Activated CD8-positive, alpha-beta memory T cell treated with anti-CD3 and anti-CD28 coated beads for 36 hours (primary cell): ENCODE measurements around the gene GUF1. TPM values are rescaled to one million over a fixed set of nuclear protein-coding genes. Genes with fewer than 3 reads are reported as not detected.

ENCODE experiments used
- CTCF ChIA-PET: fragments of 350-600 bp; sonication (Branson Sonifier 250); formaldehyde crosslinking; loops from one replicate; lab custom pipeline; 2021; ENCODE audit warnings: antibody characterized with exemption; lab: Charles Lee
- POLR2A ChIA-PET: fragments of 350-600 bp; sonication (Branson Sonifier 250); formaldehyde crosslinking; loops from one replicate; lab custom pipeline; 2021; ENCODE audit warnings: antibody characterized with exemption; lab: Charles Lee
- total RNA-seq, 2 experiments: library from RNA; stranded (reverse); gene quantifications; one replicate each; pipeline ENCODE4 v1.2.3, GENCODE V29; 2021

Gene GUF1, protein sequence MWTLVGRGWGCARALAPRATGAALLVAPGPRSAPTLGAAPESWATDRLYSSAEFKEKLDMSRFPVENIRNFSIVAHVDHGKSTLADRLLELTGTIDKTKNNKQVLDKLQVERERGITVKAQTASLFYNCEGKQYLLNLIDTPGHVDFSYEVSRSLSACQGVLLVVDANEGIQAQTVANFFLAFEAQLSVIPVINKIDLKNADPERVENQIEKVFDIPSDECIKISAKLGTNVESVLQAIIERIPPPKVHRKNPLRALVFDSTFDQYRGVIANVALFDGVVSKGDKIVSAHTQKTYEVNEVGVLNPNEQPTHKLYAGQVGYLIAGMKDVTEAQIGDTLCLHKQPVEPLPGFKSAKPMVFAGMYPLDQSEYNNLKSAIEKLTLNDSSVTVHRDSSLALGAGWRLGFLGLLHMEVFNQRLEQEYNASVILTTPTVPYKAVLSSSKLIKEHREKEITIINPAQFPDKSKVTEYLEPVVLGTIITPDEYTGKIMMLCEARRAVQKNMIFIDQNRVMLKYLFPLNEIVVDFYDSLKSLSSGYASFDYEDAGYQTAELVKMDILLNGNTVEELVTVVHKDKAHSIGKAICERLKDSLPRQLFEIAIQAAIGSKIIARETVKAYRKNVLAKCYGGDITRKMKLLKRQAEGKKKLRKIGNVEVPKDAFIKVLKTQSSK
- 10 to 100 TPM; 48.5 to 48.6 TPM for total RNA-seq

DNA sequence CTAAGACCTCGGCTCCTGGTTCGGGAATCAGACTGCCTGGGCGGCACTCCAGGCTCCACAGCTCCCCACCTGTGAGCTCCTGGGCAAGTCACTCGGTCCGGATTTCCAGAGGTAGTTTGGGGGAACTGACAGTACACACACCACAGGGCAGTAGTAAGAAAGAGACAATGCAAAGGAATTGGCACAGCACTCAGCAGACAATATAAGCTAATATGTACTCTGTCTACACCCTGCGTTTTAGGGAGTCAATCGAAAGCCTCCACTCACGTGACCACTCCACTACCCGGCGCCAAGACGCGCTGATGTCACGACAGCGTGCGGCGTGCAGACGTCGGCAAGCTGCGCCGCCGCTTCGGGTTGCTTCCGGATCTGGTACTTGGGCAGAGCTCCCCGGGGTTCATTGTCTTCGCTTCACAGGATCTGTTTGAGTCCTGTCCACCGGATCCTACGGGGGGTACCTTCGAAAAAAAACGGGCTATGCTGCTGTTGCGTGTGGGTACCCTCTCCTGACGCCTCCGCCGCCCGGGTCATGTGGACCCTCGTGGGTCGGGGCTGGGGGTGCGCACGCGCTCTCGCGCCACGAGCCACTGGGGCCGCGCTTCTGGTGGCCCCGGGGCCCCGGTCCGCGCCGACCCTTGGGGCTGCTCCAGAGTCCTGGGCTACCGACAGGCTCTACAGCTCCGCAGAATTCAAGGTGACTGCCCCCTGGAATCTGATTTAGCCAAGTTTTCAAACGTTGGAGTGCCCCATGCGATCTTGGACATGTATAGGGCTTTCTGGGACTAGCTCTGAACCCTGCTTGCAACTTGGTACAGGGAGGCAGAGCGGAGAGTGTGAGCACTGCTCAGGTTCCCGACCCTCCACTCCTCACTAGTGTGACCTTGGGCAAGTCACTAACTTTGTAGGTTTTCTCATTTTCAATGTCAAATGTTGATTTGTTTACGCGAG is at the start of gene GUF1:
TSS of gene GUF1 (plus strand) at position 327 of the 948 bp plus-strand sequence. CDS start at position 530, 203 bp downstream.
- ChIA-PET CTCF (interaction anchor here (1.1 to 1.2 kb wide), 2 partner anchors 21 to 23 kb away, joined by 3 read pairs; no protein-coding TSS in a partner anchor), POLR2A (interaction anchor here (0.7 to 1.7 kb wide), 7 partner anchors 9 to 357 kb away, joined by 3 to 7 read pairs (median 4); partner anchors contain the start of gene GNPDA2)

DNA sequence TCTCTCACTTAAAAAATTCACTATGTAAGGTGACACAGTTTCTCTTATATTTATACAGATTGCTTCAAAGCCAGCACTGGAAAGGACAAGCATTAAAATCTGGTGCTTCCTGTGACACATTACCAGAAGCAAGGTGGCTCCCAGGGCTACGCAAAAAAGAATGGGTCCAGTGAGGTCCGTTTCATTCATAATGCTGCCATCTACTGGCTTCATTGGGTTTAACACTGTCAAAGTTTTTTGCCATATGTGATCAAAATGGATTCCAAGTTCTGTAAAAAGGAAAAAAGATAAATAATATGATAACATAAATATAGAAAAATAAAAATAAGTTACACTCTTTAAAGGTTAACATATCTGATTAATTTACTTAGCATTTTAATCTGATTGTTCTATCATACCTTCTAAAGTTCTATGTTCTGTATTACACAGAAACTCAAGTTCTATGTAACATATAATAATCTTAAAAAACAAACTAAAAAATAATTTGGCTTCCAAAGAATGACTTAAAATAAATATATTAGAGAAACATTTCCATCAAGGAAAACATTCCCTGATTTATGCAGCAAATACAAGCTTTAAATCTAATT is 48.8 kb upstream of the GUF1 start:
- ChIA-PET CTCF (no interaction called here), POLR2A (no interaction called here)

DNA sequence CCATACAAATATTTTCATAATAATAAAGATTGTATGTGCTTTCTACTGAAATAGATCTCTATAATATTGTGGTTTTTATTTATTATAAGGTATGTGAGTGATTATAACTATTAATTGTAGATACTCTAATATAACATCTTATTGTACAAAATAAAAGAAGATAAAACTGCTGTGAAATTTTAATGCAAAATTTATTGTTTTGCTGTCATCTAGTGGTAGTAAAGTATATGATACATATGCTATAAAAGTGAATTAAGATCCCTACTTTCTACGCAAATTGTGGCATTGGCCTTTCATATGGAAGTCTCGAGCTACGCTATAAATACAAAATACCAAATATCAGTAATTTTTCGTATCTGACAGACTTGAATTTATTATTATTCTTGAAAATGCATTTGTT is 46.1 kb upstream of the GUF1 start:
- ChIA-PET POLR2A (no interaction called here), CTCF (no interaction called here)

DNA sequence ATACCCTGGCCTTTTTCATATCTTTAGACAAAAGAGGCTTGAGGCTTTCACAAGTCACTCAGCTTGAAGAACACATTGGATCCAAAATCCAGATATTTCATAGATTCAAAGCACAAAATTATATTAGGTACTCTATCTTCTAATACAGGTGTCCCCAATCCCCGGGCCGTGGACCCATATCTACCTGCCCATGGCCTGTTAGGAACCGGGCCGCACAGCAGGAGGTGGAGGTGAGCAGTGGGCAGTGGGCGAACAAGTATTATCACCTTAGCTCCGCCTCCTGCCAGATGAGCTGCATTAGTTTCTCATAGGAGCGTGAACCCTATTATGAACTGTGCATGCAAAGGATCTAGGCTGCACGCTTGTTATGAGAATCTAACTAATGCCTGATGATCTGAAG is 45.5 kb upstream of the GUF1 start:
- ChIA-PET POLR2A (no interaction called here), CTCF (interaction anchor here (1.2 kb wide), 1 partner anchor 9 kb away, joined by 3 read pairs; no protein-coding TSS in a partner anchor)

DNA sequence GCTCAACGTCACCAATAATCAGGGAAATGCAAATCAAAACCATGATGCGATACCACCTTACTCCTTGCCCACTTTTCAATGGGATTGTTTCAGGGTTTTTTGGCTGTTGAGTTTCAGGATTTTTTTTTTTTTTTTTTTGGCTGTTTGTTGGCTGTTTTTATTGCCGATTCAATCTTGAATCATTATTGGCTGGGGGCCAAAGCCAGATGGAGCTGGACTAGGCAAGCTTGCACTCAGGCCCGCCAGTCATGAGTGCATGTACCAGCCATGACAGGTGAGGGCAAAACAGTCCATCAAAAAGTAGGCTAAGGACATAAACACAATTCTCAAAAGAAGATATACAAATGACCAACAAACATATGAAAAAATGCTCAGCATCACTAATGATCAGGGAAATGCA is 40.1 kb upstream of the GUF1 start:
- POLR2A ChIA-PET = interaction anchor here (0.7 kb wide), 1 partner anchor 565 kb away, joined by 5 read pairs; no protein-coding TSS in a partner anchor

DNA sequence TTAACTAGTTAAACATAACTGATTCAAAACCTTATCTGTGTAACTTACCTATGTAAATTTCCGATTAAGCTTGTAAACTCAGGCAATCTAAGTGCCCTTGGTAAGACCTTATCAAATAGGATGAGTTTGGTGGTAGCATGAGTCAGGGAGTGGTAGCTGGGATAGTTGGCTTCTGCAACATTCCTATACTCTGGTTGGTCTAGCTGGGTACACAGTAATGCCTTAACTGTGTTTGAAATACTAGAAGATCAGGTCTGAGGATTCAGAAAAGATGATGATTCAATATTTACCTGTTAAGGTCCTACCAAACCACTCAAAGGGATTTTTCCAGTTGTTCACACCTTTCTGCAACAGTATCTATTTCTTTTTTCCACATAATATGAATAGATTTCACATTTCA is 32.1 kb upstream of the GUF1 start:
- POLR2A ChIA-PET = no interaction called here
- CTCF ChIA-PET = no interaction called here

More for the DNA sequence above, 40.1 kb upstream of the GUF1 start:
- CTCF ChIA-PET = no interaction called here

DNA sequence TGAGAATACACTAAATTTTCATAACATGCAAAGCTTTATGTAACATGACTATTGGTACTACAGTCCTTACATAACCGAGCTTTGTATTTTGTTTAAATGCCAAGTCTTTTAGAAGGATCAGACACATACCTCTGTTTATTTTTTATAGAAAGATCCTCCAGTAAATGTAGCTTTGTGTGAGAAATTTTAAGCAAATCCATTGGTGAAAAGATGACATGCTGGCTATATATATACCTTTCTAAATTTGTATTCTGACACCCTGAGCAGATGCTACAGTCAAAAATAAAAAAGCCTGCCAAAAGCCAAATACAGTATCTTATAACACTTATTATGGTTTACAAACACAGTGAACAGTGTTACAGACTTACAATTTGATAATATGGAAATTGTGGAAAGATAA is 26.8 kb upstream of the GUF1 start, which contains the start of gene YIPF7:
TSS of gene YIPF7 (minus strand) at position 201 of the 400 bp plus-strand sequence. CDS start 1,525 bp downstream, outside the sequence.
- CTCF ChIA-PET = no interaction called here
- POLR2A ChIA-PET = no interaction called here

DNA sequence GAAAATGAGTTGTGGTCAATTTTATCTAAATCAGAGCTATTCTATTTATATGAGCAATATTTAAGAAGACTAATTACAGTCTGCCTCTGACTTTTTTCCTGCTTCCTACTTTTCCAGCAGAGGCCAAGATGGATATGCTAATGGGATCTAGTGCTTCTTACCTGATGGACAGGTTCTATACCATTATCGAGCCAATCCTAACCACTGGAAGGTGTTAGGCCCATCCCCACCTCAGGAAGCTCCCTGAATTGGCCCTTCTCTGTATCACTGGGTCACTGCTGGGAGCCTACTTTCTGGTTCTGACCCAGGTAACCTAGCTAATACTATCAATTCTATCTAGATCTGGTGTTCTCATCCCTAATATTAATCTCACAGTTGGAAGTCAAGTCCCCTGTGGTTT is 26.2 kb upstream of the GUF1 start:
- ChIA-PET POLR2A (no interaction called here), CTCF (no interaction called here)

DNA sequence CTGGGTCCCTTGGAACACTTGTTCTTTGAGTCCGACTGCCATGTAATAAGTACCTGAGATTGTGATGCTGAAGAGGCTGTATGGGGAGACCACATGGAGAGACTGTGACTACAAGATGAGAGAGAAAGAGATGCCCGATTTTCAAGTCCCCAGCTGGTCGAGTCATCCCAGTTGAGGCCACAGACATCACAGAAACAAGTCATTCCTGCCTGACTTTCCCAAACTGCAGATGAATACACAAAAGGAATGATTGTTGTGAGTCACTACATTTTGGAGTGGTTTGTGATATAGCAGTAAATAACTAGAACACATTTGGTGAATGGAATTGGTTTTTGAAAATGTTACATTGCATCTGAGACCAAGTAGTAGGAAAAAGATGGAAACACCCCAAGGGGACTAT is 17.8 kb upstream of the GUF1 start:
- CTCF ChIA-PET = no interaction called here
- POLR2A ChIA-PET = no interaction called here

DNA sequence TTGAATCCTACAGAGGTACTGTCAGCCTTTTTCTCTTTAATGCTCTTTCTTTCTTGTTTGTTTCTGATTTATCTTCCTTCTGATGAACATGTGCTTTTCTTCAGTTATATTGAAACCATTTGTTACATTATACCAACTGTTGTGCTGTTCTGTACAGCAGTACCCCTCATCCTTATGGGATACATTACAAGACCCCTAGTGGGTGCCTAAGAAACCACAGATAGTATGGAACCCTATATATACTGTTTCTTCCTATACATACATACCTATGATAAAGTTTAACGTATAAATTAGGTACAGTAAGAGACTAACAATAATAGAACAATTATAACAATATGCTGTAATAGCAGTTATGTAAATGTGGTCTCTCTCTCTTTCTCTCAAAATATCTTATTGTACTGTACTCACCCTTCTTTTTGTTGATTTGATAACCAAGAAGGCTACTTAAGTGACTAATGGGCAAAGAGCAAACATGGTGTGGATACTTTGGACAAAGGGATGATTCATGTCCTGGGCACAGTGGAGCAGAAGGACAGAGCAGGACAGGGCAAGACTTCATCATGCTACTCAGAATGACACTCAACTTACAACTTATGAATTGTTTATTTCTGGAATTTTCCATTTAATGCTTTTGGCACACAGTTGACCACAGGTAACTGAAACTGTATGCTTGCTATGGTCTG is 16.1 kb upstream of the GUF1 start:
- ChIA-PET POLR2A (no interaction called here), CTCF (no interaction called here)

DNA sequence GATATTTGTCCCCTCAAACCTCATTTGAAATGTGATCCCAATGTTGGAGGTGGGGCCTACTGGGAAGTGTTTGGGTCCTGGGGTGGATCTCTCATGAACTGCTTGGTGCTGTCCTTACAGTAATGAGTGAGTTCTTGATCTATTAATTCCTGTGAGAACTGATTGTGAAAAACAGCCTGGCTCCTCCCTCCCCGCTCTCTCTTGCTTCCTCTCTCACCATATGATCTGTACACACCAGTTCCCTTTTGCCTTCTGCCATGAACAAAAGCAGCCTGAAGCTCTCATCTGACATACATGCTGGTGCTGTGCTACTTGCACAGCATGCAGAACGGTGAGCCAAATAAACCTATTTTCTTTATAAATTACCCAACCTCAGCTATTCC is 15.6 kb upstream of the GUF1 start:
- POLR2A ChIA-PET = no interaction called here
- CTCF ChIA-PET = no interaction called here

DNA sequence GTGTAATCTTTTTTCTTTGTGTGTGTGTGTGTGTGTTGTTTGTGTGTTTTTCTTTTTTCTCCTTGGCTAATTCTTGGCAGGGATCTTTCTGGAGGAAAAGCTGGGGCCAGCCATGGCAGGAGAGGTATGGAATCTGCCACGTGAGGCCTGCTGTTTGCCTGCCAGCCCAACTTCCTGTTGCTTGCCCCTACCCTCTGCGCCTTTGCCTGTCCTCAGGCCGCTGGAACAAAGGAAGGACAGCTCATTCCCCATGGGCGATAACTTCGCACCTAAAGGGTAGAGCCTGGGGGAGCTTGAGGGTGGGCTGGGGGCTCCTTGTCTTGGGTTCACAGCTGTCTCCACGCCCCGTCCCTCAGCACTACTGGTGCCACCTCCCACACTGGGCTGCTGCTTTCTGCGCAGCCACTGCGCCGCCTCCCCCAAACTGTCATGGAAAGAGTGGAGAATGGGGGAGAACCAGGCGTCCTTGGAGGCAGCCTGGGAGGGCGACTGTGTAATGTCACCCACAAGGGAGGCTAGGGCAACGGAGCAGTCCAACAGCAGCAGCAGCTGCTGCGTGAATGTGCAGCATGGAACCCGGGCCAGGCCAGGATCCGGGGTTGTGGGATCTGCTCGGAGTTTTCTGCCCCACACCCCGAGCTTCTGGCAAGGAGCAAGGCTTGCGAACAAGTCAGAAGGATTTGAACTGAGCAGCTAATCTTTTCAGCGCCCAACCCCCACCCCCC is 14.5 kb upstream of the GUF1 start:
- CTCF ChIA-PET = no interaction called here

DNA sequence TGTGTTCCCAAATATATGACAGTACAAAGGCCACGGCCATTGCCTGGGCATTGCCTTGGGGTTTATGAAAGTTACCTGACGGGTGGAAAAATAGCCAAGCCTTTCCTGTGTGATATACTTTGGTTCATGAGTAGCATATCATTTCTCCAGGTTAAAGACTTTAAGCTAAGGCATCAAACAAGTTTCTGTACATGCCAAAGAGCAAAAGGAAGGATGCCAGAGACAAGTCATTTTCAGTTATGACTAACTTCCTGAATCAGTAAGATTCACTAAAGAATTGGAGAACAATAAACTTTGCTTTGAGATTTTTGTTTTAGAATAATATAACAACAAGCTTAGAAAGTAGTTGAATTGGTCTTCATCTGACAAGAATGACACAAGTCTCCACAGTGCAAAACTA is 9.7 kb upstream of the GUF1 start:
- CTCF ChIA-PET = no interaction called here
- POLR2A ChIA-PET = interaction anchor here (1.4 kb wide), 1 partner anchor 9 kb away, joined by 4 read pairs; the partner anchor contains the start of gene GUF1

More for the DNA sequence above, 14.5 kb upstream of the GUF1 start:
- POLR2A ChIA-PET = no interaction called here

DNA sequence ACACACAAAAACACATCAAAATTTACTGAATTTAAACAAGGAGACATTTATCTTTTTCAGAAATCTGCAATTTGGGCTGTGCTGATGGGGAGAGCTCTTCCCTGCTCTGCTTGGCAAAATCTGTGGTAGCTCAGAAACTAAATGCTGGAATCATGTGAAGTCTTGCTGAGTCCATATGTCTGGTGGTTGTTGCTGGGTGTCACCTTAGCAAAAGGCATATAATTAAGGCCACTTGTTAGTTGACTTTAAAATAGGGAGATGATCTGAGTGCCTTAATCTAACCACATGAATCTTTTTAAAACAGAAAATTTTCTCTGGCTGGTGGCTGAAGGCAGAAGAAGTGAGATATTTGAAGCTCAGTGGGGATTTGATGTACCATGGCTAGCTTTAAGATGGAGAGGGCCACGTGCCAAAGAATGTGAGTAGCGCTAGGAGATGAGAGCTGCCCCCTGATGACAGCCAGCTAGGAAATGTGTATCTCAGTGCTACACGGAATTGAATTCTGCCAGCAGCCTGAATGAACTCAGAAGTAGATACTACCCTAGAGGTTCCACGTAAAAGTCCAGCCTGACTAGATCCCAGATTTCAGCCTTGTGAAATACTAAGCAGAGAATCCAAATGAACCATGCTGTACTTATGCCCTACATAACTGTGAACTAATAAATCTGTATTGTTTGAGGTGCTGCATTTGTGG is 7.6 kb upstream of the GUF1 start:
- ChIA-PET CTCF (no interaction called here), POLR2A (no interaction called here)

DNA sequence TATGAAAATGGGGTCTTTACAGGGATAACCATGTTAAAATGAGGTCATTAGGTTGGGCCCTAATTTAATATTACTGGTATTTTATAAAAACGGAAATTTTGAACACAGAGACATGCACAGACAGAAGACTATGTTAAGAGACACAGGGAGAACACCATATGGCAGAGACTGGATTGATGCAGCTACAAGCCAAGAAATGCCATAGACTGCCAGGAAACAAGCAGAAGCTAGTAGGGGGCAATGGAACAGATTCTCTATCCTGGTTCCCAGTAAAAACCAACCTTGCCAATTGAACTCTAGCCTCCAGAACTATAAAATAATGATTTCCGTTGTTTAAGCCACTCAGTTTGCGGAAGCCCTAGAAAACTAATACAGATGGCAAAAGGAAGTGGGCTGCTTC is 6.6 kb upstream of the GUF1 start:
- CTCF ChIA-PET = no interaction called here

DNA sequence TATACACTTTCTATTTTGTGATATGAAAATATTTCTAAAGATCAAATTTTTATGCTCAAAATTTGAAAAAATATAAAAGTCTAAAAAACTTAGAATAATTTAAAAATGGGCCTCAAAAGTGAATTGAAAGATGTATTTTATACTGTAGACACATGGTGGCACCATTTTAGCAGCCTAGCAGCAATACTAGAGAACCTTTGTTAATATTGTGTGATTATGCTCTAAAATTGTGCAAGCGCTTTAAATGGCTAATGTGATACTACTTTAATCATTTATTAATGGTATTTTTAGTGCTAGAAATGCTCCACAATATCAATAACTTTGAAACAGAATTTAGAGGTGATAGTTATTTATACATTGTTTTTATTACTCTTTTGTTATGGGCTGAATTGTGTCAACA is 3.7 kb upstream of the GUF1 start:
- POLR2A ChIA-PET = no interaction called here
- CTCF ChIA-PET = no interaction called here

More for the DNA sequence above, 6.6 kb upstream of the GUF1 start:
- POLR2A ChIA-PET = no interaction called here

DNA sequence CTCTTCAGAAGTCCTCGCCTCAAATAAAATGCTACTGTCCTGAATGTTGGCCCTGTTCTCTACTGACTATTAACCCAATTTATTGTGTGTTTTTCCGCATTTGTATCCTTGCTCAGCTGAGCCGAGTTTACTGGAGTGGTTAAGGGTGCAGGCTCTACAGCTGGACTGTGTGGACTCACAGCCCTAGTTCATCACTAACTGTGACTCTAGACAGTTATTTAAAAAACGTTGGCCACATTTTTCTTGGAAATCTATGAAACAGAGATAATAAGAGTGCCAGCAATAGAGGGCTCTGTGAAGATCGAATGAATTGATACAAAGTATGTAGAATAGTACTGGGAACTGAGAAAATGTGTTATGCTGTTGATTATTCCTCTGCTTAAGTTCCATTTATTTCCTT is 2.9 kb upstream of the GUF1 start:
- POLR2A ChIA-PET = no interaction called here
- CTCF ChIA-PET = no interaction called here
